GM19455 (cell line): ENCODE data around the gene PATL2.
"Not testable (repeated sequence)": the region's sequence is repeated elsewhere in the genome, so short reads cannot be mapped to it uniquely, and the experiment has no call there.

Experiments
- ATAC-seq: cut with Tn5 transposase; IDR thresholded peaks from one replicate; pipeline ENCODE4 v1.9.1; 2021; ENCODE audit not compliant: unreplicated experiment

The PATL2 gene

GRCh38 chr15:44711096-44711742 lies at the start of gene PATL2, which contains the start of gene B2M:
Gene PATL2 (minus strand): TSS chr15:44711323. CDS start chr15:44676490, 34,833 bp downstream.
Gene B2M (plus strand): TSS chr15:44711517. CDS start chr15:44711547, 30 bp downstream.
- peak; percentile 80 for ATAC-seq

- ATAC-seq: no peak
Observed at GRCh38 chr15:44753345-44753744, 42.2 kb upstream of the PATL2 start.

- ATAC-seq: not testable (repeated sequence)
Observed at GRCh38 chr15:44743454-44743853, 32.3 kb upstream of the PATL2 start.

GRCh38 chr15:44739222-44739847 lies 28.2 kb upstream of the PATL2 start:
- ATAC-seq: not testable (repeated sequence)

- ATAC-seq: no peak
Observed at GRCh38 chr15:44738340-44738984, 27.3 kb upstream of the PATL2 start.

GRCh38 chr15:44736181-44736765 lies 25.1 kb upstream of the PATL2 start, which contains the start of gene TRIM69:
Gene TRIM69 (plus strand): TSS chr15:44736528. CDS start chr15:44736705, 177 bp downstream.
- ATAC-seq: no peak

- ATAC-seq: no peak
Observed at GRCh38 chr15:44735482-44736180, 24.5 kb upstream of the PATL2 start.

- ATAC-seq: no peak
Observed at GRCh38 chr15:44734839-44735481, 23.8 kb upstream of the PATL2 start.

GRCh38 chr15:44729408-44730127 lies 18.4 kb upstream of the PATL2 start:
- ATAC-seq: no peak

- peak; percentile 61 for ATAC-seq
Observed at GRCh38 chr15:44728576-44729407, 17.7 kb upstream of the PATL2 start.

- ATAC-seq: not testable (repeated sequence)
Observed at GRCh38 chr15:44728232-44728575, 17.1 kb upstream of the PATL2 start.

- ATAC-seq: no peak
Observed at GRCh38 chr15:44727485-44728231, 16.5 kb upstream of the PATL2 start.

GRCh38 chr15:44726568-44727484 lies 15.7 kb upstream of the PATL2 start:
- peak; percentile 41 for ATAC-seq

- ATAC-seq: no peak
Observed at GRCh38 chr15:44726136-44726535, 15.0 kb upstream of the PATL2 start.

- no peak for ATAC-seq
Observed at GRCh38 chr15:44722011-44722410, 10.9 kb upstream of the PATL2 start.

GRCh38 chr15:44720460-44721176 lies 9.5 kb upstream of the PATL2 start:
- ATAC-seq: no peak

- not testable (repeated sequence) for ATAC-seq
Observed at GRCh38 chr15:44720000-44720435, 8.9 kb upstream of the PATL2 start.
